GM23338 (cell line): ENCODE results near the gene ATF4. TPM values are rescaled to one million over a fixed set of nuclear protein-coding genes. Genes with fewer than 3 reads are reported as not detected.
A peak's percentile ranks its signal among the peaks of the same experiment; 100 is the strongest.

Source experiments
- ATAC-seq: fragments of 200-7000 bp; cut with Tn5 transposase; 3 replicates; pipeline ENCODE4 v1.9.1; 2020
- DNase-seq: peaks from one replicate; pipeline ENCODE4 v3.0.0-alpha.2; 2015; ENCODE audit warnings: low spot score
- H2AFZ ChIP-seq: fragments of 200-600 bp; sonication (generic); 2 replicates; pipeline ENCODE4 v1.8.0; 2016; ENCODE audit warnings: antibody characterized with exemption, mild to moderate bottlenecking, moderate library complexity
- H3F3A ChIP-seq: fragments of 200-600 bp; sonication (generic); replicated peaks from 2 replicates; pipeline ENCODE4 v1.8.0; 2017; ENCODE audit warnings: antibody characterized with exemption, mixed run types, low read depth
- H3K27ac ChIP-seq: fragments of 200-600 bp; sonication (generic); 2 replicates; pipeline ENCODE4 v1.6.1; 2016; ENCODE audit warnings: low read depth
- H3K27me3 ChIP-seq: fragments of 200-600 bp; sonication (generic); 2 replicates; pipeline ENCODE4 v1.8.0; 2016; ENCODE audit warnings: mild to moderate bottlenecking, mixed run types, moderate library complexity; ENCODE audit not compliant: insufficient read depth
- H3K36me3 ChIP-seq: fragments of 200-600 bp; sonication (generic); 2 replicates; pipeline ENCODE4 v1.8.0; 2016; ENCODE audit warnings: mild to moderate bottlenecking; ENCODE audit not compliant: insufficient read depth
- H3K4me1 ChIP-seq: fragments of 200-600 bp; sonication (generic); 2 replicates; pipeline ENCODE4 v1.8.0; 2016; ENCODE audit warnings: mild to moderate bottlenecking, moderate library complexity; ENCODE audit not compliant: insufficient read depth
- H3K4me2 ChIP-seq: fragments of 200-600 bp; sonication (generic); 2 replicates; pipeline ENCODE4 v1.7.1; 2017; ENCODE audit warnings: mixed run types
- H3K4me3 ChIP-seq: fragments of 200-600 bp; sonication (generic); 2 replicates; pipeline ENCODE4 v1.6.1; 2016; ENCODE audit warnings: mixed run types
- H3K79me2 ChIP-seq: fragments of 200-600 bp; sonication (generic); replicated peaks from 2 replicates; pipeline ENCODE4 v1.8.0; 2017; ENCODE audit warnings: mild to moderate bottlenecking; ENCODE audit not compliant: insufficient read depth
- H3K9me2 ChIP-seq: fragments of 200-600 bp; sonication (generic); 2 replicates; pipeline ENCODE4 v1.8.0; 2017; ENCODE audit not compliant: insufficient read depth
- H4K20me1 ChIP-seq: fragments of 200-600 bp; sonication (generic); replicated peaks from 2 replicates; pipeline ENCODE4 v1.8.0; 2017; ENCODE audit warnings: mild to moderate bottlenecking; ENCODE audit not compliant: insufficient read depth
- H3K27ac Mint-ChIP-seq: 2 replicates; pipeline ENCODE4 v1.8.0; 2020; ENCODE audit warnings: inconsistent platforms, mild to moderate bottlenecking, moderate library complexity, mixed read lengths
- H3K27me3 Mint-ChIP-seq: 3 replicates; pipeline ENCODE4 v1.8.0; 2022; ENCODE audit warnings: low read depth, mild to moderate bottlenecking, moderate library complexity, mixed read lengths, inconsistent platforms; ENCODE audit not compliant: insufficient read depth, poor library complexity
- H3K36me3 Mint-ChIP-seq: 3 replicates; pipeline ENCODE4 v1.8.0; 2021; ENCODE audit warnings: low read depth, mild to moderate bottlenecking, inconsistent platforms, moderate library complexity, mixed read lengths
- H3K4me1 Mint-ChIP-seq: 3 replicates; pipeline ENCODE4 v1.8.0; 2020; ENCODE audit warnings: mild to moderate bottlenecking, inconsistent platforms, mixed read lengths
- H3K4me3 Mint-ChIP-seq: 3 replicates; pipeline ENCODE4 v1.8.0; 2021; ENCODE audit warnings: moderate library complexity, mild to moderate bottlenecking, inconsistent platforms, mixed read lengths
- H3K9me3 Mint-ChIP-seq: 3 replicates; pipeline ENCODE4 v1.8.0; 2020; ENCODE audit warnings: moderate library complexity, mild to moderate bottlenecking, inconsistent platforms, mixed read lengths
- CREB1 ChIP-seq: fragments of 250-450 bp; sonication (Bioruptor Pico); IDR thresholded peaks from 2 replicates; pipeline ENCODE4 v1.5.0; 2020; ENCODE audit warnings: low read depth, mild to moderate bottlenecking, moderate library complexity
- EZH2 ChIP-seq: fragments of 200-600 bp; sonication (generic); IDR thresholded peaks from one replicate; pipeline ENCODE4 v1.8.0; 2017; ENCODE audit warnings: antibody characterized with exemption, mild to moderate bottlenecking, low read depth; ENCODE audit not compliant: unreplicated experiment
- JUNB ChIP-seq: IDR thresholded peaks from one replicate; pipeline ENCODE4 v1.6.1; 2016; ENCODE audit warnings: antibody characterized with exemption; ENCODE audit not compliant: unreplicated experiment
- NANOG ChIP-seq: IDR thresholded peaks from 2 replicates; pipeline ENCODE4 v1.6.1; 2016; ENCODE audit warnings: antibody characterized with exemption, borderline replicate concordance
- POLR2AphosphoS5 ChIP-seq: IDR thresholded peaks from 2 replicates; pipeline ENCODE4 v1.6.1; 2016; ENCODE audit warnings: antibody characterized with exemption, low read depth
- STAT1 ChIP-seq: IDR thresholded peaks from one replicate; pipeline ENCODE4 v1.6.1; 2016; ENCODE audit warnings: antibody characterized with exemption; ENCODE audit not compliant: unreplicated experiment
- ZNF114 ChIP-seq: fragments of 250-450 bp; sonication (Bioruptor Pico); IDR thresholded peaks from 2 replicates; pipeline ENCODE4 v1.5.0; 2020; ENCODE audit warnings: mild to moderate bottlenecking, moderate library complexity
- ZNF331 ChIP-seq: fragments of 250-450 bp; sonication (Bioruptor Pico); IDR thresholded peaks from 2 replicates; pipeline ENCODE4 v1.5.0; 2020; ENCODE audit warnings: low read depth, mild to moderate bottlenecking, moderate library complexity
- polyA plus RNA-seq: library from polyadenylated mRNA; unstranded; fragments of >200 nt; fragmentation: Nextera tagmentation; extraction: Ambion mirVana; gene quantifications from 2 replicates; pipeline ENCODE4 v1.2.1, GENCODE V29; 2016
- total RNA-seq: library from RNA; depleted of rRNA; stranded (reverse); fragments of >200 nt; shearing (Covaris generic); gene quantifications from 2 replicates; pipeline ENCODE4 v1.2.3, GENCODE V29; 2014
- TF ChIP-seq, protein P1 (sequence below), 2 experiments: fragments of 200-600 bp in 1 of 2; sonication (generic) in 1 of 2; conservative IDR thresholded peaks; 2 replicates each; pipeline versions ENCODE4 v1.5.1 to v1.6.1; 2016 to 2017; ENCODE audit warnings: antibody characterized with exemption in 2 of 2, low read depth in 2 of 2, mild to moderate bottlenecking in 2 of 2, moderate library complexity in 1 of 2
- TF ChIP-seq, protein P2 (sequence below): IDR thresholded peaks from 2 replicates; pipeline ENCODE4 v1.6.1; 2016; ENCODE audit warnings: antibody characterized with exemption
- TF ChIP-seq, protein P3 (sequence below): IDR thresholded peaks from one replicate; pipeline ENCODE4 v1.6.1; 2018; ENCODE audit warnings: antibody characterized with exemption; ENCODE audit not compliant: unreplicated experiment

The ATF4 gene
- total and polyA plus RNA-seq, 2 experiments from 2014 or later = 446 to 553 TPM

DNA sequence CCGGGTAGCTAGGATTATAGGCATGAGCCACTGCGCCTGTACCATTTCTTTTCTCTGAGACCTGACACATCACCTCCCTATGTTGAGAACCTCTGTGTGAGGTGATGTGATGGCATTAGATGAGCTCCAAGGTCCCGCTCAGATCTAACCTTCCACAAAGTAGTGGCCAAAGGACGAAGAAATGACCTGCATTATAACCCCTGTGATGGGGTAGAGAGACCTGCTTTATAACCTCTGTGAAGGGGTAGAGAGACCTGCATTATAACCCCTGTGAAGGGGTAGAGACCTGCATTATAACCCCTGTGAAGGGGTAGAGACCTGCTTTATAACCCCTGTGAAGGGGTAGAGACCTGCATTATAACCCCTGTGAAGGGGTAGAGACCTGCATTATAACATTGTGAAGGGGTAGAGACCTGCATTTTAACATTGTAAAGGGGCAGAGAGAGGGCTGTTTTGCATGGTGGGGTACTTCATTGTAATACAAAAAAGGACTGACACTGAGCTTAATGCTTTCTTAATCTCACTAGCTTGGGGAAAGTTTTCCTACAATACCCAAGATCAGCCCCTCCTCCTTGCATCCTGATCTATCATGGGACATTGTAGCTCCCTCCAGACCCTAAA lies 9.7 kb upstream of the ATF4 start:
- Mint-ChIP-seq H3K9me3 (no peaks in the 10 kb centered on the region; the same call in 2 of the 3 replicates), H3K27ac (no peak overlapping the region), H3K27me3 (peaks cover 88% of the 10 kb centered on the region), H3K4me1 (no peaks in the 10 kb centered on the region), H3K4me3 (no peak overlapping the region), H3K36me3 (peaks cover 97% of the 10 kb centered on the region)
- Histone ChIP-seq H3F3A (peaks cover 27% of the 10 kb centered on the region), H3K36me3 (peaks cover 55% of the 10 kb centered on the region), H3K4me1 (no peaks in the 10 kb centered on the region; the same call in 1 of the 2 replicates), H3K27me3 (peaks cover 78% of the 10 kb centered on the region), H3K79me2 (peaks cover 17% of the 10 kb centered on the region), H3K4me2 (no peak overlapping the region), H3K27ac (no peak overlapping the region), H4K20me1 (peaks cover 81% of the 10 kb centered on the region), H3K9me2 (no peaks in the 10 kb centered on the region), H2AFZ (no peak overlapping the region), H3K4me3 (no peak overlapping the region)
- ATAC-seq = peak; percentile 88
- peak; percentile 77 for DNase-seq
- TF ChIP-seq, protein P1, sequence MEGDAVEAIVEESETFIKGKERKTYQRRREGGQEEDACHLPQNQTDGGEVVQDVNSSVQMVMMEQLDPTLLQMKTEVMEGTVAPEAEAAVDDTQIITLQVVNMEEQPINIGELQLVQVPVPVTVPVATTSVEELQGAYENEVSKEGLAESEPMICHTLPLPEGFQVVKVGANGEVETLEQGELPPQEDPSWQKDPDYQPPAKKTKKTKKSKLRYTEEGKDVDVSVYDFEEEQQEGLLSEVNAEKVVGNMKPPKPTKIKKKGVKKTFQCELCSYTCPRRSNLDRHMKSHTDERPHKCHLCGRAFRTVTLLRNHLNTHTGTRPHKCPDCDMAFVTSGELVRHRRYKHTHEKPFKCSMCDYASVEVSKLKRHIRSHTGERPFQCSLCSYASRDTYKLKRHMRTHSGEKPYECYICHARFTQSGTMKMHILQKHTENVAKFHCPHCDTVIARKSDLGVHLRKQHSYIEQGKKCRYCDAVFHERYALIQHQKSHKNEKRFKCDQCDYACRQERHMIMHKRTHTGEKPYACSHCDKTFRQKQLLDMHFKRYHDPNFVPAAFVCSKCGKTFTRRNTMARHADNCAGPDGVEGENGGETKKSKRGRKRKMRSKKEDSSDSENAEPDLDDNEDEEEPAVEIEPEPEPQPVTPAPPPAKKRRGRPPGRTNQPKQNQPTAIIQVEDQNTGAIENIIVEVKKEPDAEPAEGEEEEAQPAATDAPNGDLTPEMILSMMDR (conservative IDR thresholded peaks at IDR 0.05; ENCODE audit: low read depth in 2 of 2) = no peak
- TF ChIP-seq CREB1 (CRISPR knock-in tag) (peak; percentile 48; the same call in 1 of the 2 replicates), POLR2AphosphoS5 (peak; percentile 89), ZNF114 (CRISPR knock-in tag) (no peak)
- TF ChIP-seq, protein P2, sequence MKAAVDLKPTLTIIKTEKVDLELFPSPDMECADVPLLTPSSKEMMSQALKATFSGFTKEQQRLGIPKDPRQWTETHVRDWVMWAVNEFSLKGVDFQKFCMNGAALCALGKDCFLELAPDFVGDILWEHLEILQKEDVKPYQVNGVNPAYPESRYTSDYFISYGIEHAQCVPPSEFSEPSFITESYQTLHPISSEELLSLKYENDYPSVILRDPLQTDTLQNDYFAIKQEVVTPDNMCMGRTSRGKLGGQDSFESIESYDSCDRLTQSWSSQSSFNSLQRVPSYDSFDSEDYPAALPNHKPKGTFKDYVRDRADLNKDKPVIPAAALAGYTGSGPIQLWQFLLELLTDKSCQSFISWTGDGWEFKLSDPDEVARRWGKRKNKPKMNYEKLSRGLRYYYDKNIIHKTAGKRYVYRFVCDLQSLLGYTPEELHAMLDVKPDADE = peak; percentile 37; the same call in 1 of the 2 replicates

DNA sequence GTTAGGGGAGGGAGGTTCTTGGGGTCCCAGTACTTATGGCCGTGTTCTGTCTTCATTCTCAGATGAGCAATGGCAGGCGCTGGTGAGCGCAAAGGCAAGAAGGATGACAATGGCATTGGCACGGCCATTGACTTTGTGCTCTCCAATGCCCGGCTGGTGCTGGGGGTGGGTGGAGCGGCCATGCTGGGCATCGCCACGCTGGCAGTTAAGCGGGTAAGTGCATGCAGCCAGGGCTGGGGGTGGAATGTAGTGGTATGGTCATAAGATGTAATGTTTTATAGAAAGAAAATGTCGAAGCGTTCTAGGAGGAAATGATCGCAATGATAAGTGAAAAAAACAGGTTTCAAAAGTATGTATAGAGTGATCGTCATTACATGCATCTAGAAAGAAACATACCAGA lies 9.1 kb upstream of the ATF4 start:
- Histone ChIP-seq H3K27me3 (peaks cover 72% of the 10 kb centered on the region), H3K9me2 (no peaks in the 10 kb centered on the region), H3K4me1 (no peaks in the 10 kb centered on the region; the same call in 1 of the 2 replicates), H3F3A (peaks cover 25% of the 10 kb centered on the region), H3K4me3 (no peak overlapping the region), H3K27ac (no peak overlapping the region), H3K36me3 (peaks cover 58% of the 10 kb centered on the region), H3K79me2 (peaks cover 17% of the 10 kb centered on the region), H4K20me1 (peaks cover 81% of the 10 kb centered on the region), H2AFZ (no peak overlapping the region), H3K4me2 (no peak overlapping the region)
- no peak for DNase-seq
- H3K9me3 Mint-ChIP-seq = no peaks in the 10 kb centered on the region; the same call in 2 of the 3 replicates
- no peak overlapping the region for H3K27ac Mint-ChIP-seq
- H3K27me3 Mint-ChIP-seq = peaks cover 85% of the 10 kb centered on the region
- H3K36me3 Mint-ChIP-seq = peaks cover 97% of the 10 kb centered on the region
- no peak for ATAC-seq
- H3K4me3 Mint-ChIP-seq = no peak overlapping the region
- H3K4me1 Mint-ChIP-seq = no peaks in the 10 kb centered on the region
- TF ChIP-seq ZNF331 (CRISPR knock-in tag) (no peak), CREB1 (CRISPR knock-in tag) (no peak), POLR2AphosphoS5 (no peak), STAT1 (no peak), EZH2 (no peak), NANOG (no peak), ZNF114 (CRISPR knock-in tag) (no peak), JUNB (no peak)
- TF ChIP-seq, protein P3, sequence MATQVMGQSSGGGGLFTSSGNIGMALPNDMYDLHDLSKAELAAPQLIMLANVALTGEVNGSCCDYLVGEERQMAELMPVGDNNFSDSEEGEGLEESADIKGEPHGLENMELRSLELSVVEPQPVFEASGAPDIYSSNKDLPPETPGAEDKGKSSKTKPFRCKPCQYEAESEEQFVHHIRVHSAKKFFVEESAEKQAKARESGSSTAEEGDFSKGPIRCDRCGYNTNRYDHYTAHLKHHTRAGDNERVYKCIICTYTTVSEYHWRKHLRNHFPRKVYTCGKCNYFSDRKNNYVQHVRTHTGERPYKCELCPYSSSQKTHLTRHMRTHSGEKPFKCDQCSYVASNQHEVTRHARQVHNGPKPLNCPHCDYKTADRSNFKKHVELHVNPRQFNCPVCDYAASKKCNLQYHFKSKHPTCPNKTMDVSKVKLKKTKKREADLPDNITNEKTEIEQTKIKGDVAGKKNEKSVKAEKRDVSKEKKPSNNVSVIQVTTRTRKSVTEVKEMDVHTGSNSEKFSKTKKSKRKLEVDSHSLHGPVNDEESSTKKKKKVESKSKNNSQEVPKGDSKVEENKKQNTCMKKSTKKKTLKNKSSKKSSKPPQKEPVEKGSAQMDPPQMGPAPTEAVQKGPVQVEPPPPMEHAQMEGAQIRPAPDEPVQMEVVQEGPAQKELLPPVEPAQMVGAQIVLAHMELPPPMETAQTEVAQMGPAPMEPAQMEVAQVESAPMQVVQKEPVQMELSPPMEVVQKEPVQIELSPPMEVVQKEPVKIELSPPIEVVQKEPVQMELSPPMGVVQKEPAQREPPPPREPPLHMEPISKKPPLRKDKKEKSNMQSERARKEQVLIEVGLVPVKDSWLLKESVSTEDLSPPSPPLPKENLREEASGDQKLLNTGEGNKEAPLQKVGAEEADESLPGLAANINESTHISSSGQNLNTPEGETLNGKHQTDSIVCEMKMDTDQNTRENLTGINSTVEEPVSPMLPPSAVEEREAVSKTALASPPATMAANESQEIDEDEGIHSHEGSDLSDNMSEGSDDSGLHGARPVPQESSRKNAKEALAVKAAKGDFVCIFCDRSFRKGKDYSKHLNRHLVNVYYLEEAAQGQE = no peak
- TF ChIP-seq, protein P1 (conservative IDR thresholded peaks at IDR 0.05; ENCODE audit: low read depth in 2 of 2) = no peak
